Choroid plexus epithelial cell (primary cell): ENCODE results near the gene RASGRP3.

ENCODE experiments used
- DNase-seq: peaks from one replicate; pipeline ENCODE4 v3.0.0-alpha.2; 2010; ENCODE audit warnings: low read depth
- H3K4me3 ChIP-seq: 2 replicates; pipeline ENCODE4 v1.5.1; 2011; ENCODE audit warnings: low read depth, mild to moderate bottlenecking, control low read depth, low read length, moderate library complexity
- TF ChIP-seq, protein P1 (sequence below): conservative IDR thresholded peaks from 2 replicates; pipeline ENCODE4 v1.5.1; 2011; ENCODE audit warnings: low read depth, mild to moderate bottlenecking, control low read depth, inconsistent platforms, low read length, moderate library complexity

The RASGRP3 gene

DNA sequence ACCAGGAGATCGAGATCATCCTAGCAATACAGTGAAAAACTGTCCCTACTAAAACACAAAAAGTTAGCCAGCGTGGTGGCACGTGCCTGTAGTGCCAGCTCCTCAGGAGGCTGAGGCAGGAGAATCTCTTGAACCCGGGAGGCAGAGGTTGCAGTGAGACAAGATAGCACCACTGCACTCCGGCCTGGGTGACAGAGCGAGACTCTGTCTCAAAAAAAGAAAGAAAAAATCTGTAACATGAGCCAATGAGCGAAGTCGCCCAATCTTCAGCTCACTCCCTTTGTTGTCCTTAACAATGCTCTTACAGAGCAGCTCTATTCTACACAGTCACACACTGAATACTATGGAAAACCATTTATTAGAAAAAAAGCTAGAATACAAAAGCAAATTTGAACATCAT is 100.6 kb downstream of the RASGRP3 start:
- no peak overlapping the region for H3K4me3 ChIP-seq
- DNase-seq = no peak

DNA sequence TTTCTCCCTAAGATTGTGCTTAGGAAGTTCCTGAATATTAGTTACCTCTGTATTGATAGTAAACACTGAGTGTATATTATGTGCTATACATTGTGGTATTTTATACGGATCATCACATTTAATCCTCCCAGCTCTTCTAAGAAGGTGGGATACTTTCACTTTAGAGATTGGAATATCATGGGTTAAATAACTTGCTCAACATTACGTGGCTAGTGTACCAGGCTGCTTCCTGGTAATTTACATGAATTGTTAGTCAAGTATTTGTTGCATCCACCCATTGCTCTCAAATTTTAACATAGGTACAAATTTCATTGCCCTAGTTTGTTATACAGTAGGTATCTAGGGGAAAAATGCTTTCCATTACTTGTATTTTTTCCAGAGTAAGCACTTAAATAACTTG is 101.2 kb downstream of the RASGRP3 start:
- DNase-seq = peak; percentile 45
- H3K4me3 ChIP-seq = no peak overlapping the region
- TF ChIP-seq, protein P1, sequence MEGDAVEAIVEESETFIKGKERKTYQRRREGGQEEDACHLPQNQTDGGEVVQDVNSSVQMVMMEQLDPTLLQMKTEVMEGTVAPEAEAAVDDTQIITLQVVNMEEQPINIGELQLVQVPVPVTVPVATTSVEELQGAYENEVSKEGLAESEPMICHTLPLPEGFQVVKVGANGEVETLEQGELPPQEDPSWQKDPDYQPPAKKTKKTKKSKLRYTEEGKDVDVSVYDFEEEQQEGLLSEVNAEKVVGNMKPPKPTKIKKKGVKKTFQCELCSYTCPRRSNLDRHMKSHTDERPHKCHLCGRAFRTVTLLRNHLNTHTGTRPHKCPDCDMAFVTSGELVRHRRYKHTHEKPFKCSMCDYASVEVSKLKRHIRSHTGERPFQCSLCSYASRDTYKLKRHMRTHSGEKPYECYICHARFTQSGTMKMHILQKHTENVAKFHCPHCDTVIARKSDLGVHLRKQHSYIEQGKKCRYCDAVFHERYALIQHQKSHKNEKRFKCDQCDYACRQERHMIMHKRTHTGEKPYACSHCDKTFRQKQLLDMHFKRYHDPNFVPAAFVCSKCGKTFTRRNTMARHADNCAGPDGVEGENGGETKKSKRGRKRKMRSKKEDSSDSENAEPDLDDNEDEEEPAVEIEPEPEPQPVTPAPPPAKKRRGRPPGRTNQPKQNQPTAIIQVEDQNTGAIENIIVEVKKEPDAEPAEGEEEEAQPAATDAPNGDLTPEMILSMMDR = no peak

More for the DNA sequence above, 100.6 kb downstream of the RASGRP3 start:
- TF ChIP-seq, protein P1 = no peak

DNA sequence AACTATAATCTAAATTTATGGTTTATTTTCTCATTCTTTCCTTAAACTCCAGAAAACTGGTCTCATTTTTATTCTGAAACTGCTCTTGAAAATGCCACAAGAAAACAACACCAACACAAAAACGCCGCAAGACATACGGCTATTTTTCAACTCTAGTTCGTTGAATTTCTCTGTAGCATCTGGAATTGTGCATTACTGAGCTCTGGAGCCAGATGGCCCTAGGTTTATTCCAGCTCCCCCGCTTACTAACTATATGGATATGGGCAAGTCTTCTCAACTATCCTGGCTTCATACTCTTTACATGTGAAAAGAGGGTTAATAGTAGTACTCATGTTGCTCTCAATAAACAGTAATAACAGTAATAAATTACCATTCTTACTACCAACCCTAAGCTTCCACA is 102.8 kb downstream of the RASGRP3 start:
- DNase-seq = no peak
- H3K4me3 ChIP-seq = no peak overlapping the region
- TF ChIP-seq, protein P1 = no peak

DNA sequence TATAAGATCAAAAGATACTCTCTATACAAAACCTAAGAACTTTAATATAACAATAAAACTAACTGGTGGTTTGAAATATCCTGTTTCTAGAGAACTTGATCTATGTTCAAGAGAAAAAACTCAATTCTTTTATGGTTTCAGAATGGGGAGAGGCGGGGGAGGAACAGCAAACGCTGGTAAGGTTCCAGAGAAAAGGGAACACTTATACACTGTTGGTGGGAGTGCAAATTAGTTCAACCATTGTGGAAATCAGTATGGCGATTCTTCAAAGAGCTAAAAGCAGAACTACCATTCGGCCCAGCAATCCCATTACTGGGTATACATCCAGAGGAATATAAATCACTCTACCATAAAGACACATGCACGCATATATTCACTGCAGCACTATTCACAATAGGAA is 105.4 kb downstream of the RASGRP3 start:
- TF ChIP-seq, protein P1 = no peak
- DNase-seq = no peak
- no peak overlapping the region for H3K4me3 ChIP-seq

DNA sequence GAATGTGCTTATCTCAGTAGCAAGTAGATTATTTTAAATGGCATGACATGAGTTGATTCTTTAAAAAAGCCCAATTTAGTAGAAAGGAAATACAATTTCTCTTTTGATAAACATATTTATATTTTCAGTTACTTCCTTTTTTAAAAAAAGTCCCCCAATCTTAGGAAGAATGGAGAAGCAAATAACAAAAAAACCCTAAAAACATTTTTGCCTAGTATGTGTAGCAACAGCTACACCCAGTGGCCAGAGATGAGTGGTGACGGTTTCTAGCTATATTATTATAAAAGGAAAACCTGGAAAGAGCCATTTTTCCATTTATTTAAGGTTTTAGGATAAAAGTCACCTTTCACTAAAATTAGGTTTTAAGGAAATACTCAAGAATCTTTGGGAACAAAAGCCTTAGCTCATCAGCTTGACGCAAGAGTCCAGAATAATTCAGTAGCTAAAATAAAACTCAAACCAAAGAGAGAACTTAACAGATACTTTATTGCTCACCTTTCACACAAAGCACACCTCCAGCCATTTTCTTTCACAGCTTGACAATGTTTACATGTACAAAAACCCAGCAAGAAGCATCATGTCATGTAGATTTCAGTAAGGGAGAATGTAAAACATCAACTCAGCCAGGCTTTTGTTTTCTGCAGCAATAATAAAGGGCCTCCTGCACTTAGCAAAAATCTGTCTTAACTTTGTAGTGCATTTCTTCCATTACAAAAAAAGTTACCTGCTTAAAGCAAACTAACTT is 106.9 kb downstream of the RASGRP3 start:
- peak; percentile 65 for DNase-seq
- no peak overlapping the region for H3K4me3 ChIP-seq
- TF ChIP-seq, protein P1 = peak; percentile 84

DNA sequence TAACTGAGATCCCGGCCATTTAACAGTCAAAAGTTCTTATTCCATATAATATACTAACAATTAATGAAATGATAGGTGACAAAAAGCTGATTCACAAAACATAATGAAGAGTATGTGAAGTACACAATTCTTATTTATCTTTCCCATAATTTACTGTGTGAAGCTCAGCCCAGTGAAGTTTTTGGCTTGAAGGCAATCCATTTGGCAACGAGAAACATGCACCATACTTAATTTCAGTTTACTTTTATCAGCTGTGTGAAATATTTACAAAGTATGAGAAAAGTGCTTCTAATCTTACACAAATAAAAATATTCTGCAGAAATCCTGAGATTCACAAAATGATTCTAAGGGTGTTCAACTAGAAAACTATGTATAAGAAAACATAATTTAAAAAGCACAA is 110.3 kb downstream of the RASGRP3 start:
- DNase-seq = no peak
- H3K4me3 ChIP-seq = no peak overlapping the region
- TF ChIP-seq, protein P1 = no peak

DNA sequence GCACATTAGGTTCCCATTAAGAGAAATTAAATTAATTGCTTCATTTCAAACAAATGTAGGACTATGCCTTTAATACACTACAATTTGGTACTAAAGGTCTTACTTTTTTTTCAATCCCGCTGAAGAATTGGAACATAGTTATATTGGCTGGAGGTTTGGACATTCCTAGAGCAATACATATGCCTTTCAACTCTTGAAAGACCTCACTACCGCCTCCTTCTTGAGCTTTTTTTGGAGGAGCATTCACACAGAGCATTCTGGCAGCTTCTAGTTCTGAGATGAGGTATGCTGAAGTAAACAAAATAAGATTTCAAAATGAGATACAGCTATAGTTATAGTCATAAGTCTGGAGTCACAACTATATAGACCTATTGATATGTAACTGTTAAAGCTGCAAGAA is 111.8 kb downstream of the RASGRP3 start:
- peak; percentile 88 for DNase-seq
- TF ChIP-seq, protein P1 = peak; percentile 29
- no peak overlapping the region for H3K4me3 ChIP-seq
